Neural progenitor cell (in vitro differentiated cells): ENCODE data around the gene PKNOX2. TPM values are rescaled to one million over a fixed set of nuclear protein-coding genes. Genes with fewer than 3 reads are reported as not detected.
A peak's percentile ranks its signal among the peaks of the same experiment; 100 is the strongest.

Experiments used
- DNase-seq: peaks from one replicate; pipeline ENCODE4 v3.0.0-alpha.2; 2016; ENCODE audit warnings: low spot score
- H2AFZ ChIP-seq: fragments of 200-600 bp; sonication (generic); replicated peaks from 2 replicates; pipeline ENCODE4 v1.6.1; 2016; ENCODE audit warnings: antibody characterized with exemption
- H3F3A ChIP-seq: fragments of 200-600 bp; sonication (generic); 2 replicates; pipeline ENCODE4 v1.6.1; 2016; ENCODE audit warnings: antibody characterized with exemption, low read depth
- H3K27ac ChIP-seq: fragments of 200-600 bp; sonication (generic); 2 replicates; pipeline ENCODE4 v1.5.1; 2016; ENCODE audit warnings: mild to moderate bottlenecking
- H3K27me3 ChIP-seq: fragments of 200-600 bp; sonication (generic); 2 replicates; pipeline ENCODE4 v1.6.1; 2016; ENCODE audit warnings: mild to moderate bottlenecking, moderate library complexity
- H3K36me3 ChIP-seq: fragments of 200-600 bp; sonication (generic); 2 replicates; pipeline ENCODE4 v1.5.1; 2016
- H3K4me1 ChIP-seq: fragments of 200-600 bp; sonication (generic); 2 replicates; pipeline ENCODE4 v1.6.1; 2016; ENCODE audit warnings: mixed run types
- H3K4me2 ChIP-seq: fragments of 200-600 bp; sonication (generic); 2 replicates; pipeline ENCODE4 v1.6.1; 2016
- H3K4me3 ChIP-seq: fragments of 200-600 bp; sonication (generic); 2 replicates; pipeline ENCODE4 v1.5.1; 2016
- H3K79me2 ChIP-seq: fragments of 200-600 bp; sonication (generic); 2 replicates; pipeline ENCODE4 v1.6.1; 2016; ENCODE audit warnings: low read depth
- H3K9ac ChIP-seq: fragments of 200-600 bp; sonication (generic); 2 replicates; pipeline ENCODE4 v1.6.1; 2016
- H3K9me3 ChIP-seq: fragments of 200-600 bp; sonication (generic); 2 replicates; pipeline ENCODE4 v1.5.1; 2016; ENCODE audit warnings: low read depth
- H4K20me1 ChIP-seq: fragments of 200-600 bp; sonication (generic); 2 replicates; pipeline ENCODE4 v1.6.1; 2016; ENCODE audit warnings: low read depth
- H3K27ac Mint-ChIP-seq: 3 replicates; pipeline ENCODE4 v1.8.0; 2021; ENCODE audit warnings: mixed read lengths
- H3K27me3 Mint-ChIP-seq: 2 replicates; pipeline ENCODE4 v1.8.0; 2022; ENCODE audit warnings: low read depth, mild to moderate bottlenecking, inconsistent platforms, moderate library complexity, mixed read lengths; ENCODE audit not compliant: insufficient read depth
- H3K36me3 Mint-ChIP-seq: 3 replicates; pipeline ENCODE4 v1.8.0; 2021; ENCODE audit warnings: mixed read lengths
- H3K4me1 Mint-ChIP-seq: 3 replicates; pipeline ENCODE4 v1.8.0; 2021; ENCODE audit warnings: mixed read lengths
- H3K4me3 Mint-ChIP-seq: 3 replicates; pipeline ENCODE4 v1.8.0; 2021; ENCODE audit warnings: mild to moderate bottlenecking, moderate library complexity, mixed read lengths
- H3K9me3 Mint-ChIP-seq: 3 replicates; pipeline ENCODE4 v1.8.0; 2020; ENCODE audit warnings: mixed read lengths
- EZH2 ChIP-seq: fragments of 200-600 bp; sonication (generic); IDR thresholded peaks from 2 replicates; pipeline ENCODE4 v1.6.1; 2017; ENCODE audit warnings: antibody characterized with exemption, mild to moderate bottlenecking, moderate library complexity
- EZH2phosphoT487 ChIP-seq: fragments of 200-600 bp; sonication (generic); IDR thresholded peaks from 2 replicates; pipeline ENCODE4 v1.6.1; 2017; ENCODE audit warnings: antibody characterized with exemption
- total RNA-seq: library from RNA; depleted of rRNA; stranded (reverse); fragments of >200 nt; gene quantifications from 2 replicates; pipeline ENCODE4 v1.2.3, GENCODE V29; 2015; ENCODE audit warnings: low replicate concordance
- TF ChIP-seq, protein P1 (sequence below): fragments of 200-600 bp; sonication (generic); IDR thresholded peaks from 2 replicates; pipeline ENCODE4 v1.5.1; 2017; ENCODE audit warnings: antibody characterized with exemption, mild to moderate bottlenecking

The PKNOX2 gene
- total RNA-seq, 1 donor from 2014 or later, result 4.3 TPM

DNA sequence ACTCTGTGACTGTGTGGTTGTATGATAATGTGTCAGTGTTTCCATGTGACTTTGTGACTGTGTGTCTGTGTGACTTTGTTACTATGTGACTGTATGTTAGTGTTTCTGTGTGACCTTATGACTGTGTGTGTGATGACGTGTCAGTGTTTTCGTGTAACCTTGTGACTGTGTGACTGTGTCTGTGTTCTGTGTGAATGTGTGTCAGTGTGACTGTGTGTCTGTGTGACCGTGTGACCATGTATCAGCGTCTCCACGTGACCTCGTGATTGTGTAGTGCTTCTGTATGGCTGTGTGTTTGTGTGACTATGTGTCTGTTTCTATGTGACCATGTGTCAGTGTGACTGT is 9.5 kb upstream of the PKNOX2 start:
- H3K36me3 ChIP-seq, result no peaks in the 10 kb centered on the region
- Mint-ChIP-seq H3K27ac (peak overlapping the region; percentile 46), H3K27me3 (peaks cover 2% of the 10 kb centered on the region), H3K36me3 (no peaks in the 10 kb centered on the region), H3K4me3 (no peak overlapping the region), H3K9me3 (peaks cover 3% of the 10 kb centered on the region), H3K4me1 (peaks cover 50% of the 10 kb centered on the region)
- no peak for DNase-seq
- no peaks in the 10 kb centered on the region for H3K79me2 ChIP-seq
- H3K4me1 ChIP-seq, result no peaks in the 10 kb centered on the region
- H3K9ac ChIP-seq, result no peak overlapping the region
- no peak for TF ChIP-seq EZH2phosphoT487
- TF ChIP-seq, protein P1, sequence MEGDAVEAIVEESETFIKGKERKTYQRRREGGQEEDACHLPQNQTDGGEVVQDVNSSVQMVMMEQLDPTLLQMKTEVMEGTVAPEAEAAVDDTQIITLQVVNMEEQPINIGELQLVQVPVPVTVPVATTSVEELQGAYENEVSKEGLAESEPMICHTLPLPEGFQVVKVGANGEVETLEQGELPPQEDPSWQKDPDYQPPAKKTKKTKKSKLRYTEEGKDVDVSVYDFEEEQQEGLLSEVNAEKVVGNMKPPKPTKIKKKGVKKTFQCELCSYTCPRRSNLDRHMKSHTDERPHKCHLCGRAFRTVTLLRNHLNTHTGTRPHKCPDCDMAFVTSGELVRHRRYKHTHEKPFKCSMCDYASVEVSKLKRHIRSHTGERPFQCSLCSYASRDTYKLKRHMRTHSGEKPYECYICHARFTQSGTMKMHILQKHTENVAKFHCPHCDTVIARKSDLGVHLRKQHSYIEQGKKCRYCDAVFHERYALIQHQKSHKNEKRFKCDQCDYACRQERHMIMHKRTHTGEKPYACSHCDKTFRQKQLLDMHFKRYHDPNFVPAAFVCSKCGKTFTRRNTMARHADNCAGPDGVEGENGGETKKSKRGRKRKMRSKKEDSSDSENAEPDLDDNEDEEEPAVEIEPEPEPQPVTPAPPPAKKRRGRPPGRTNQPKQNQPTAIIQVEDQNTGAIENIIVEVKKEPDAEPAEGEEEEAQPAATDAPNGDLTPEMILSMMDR, result no peak
- TF ChIP-seq EZH2, result no peak
- H2AFZ ChIP-seq, result no peak overlapping the region
- H3K4me2 ChIP-seq, result no peak overlapping the region
- peaks cover 8% of the 10 kb centered on the region for H3F3A ChIP-seq
- no peak overlapping the region for H3K4me3 ChIP-seq
- no peaks in the 10 kb centered on the region for H3K27me3 ChIP-seq
- no peak overlapping the region for H3K27ac ChIP-seq
- H3K9me3 ChIP-seq, result no peaks in the 10 kb centered on the region
- H4K20me1 ChIP-seq, result no peaks in the 10 kb centered on the region

DNA sequence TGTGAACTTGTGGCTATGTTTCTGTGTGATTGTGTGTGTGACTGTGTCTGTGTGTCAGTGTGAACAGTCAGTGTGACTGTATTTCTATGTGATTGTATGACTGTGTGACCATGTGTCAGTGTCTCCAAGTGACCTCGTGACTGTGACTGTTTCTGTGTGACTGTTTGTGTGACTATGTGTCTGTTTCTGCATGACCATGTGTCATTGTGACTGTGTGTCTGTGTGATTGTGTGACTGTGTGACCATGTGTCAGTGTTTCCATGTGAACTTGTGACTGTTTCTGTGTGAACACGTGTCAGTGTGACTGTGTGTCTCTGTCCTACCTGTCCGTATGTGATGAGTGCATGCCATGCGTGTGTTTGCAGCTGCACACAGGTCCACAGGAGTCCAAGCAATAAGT is 8.8 kb upstream of the PKNOX2 start:
- no peaks in the 10 kb centered on the region for H3K27me3 ChIP-seq
- peaks cover 3% of the 10 kb centered on the region for H3K9me3 Mint-ChIP-seq
- no peak overlapping the region for H3K4me3 Mint-ChIP-seq
- H3K4me2 ChIP-seq, result no peak overlapping the region
- H3K4me1 ChIP-seq, result no peaks in the 10 kb centered on the region
- no peak overlapping the region for H3K27ac ChIP-seq
- no peaks in the 10 kb centered on the region for H3K79me2 ChIP-seq
- TF ChIP-seq, protein P1, result no peak
- TF ChIP-seq EZH2, result no peak
- no peak for TF ChIP-seq EZH2phosphoT487
- H3K27ac Mint-ChIP-seq, result no peak overlapping the region
- no peak overlapping the region for H3K4me3 ChIP-seq
- no peaks in the 10 kb centered on the region for H3K36me3 ChIP-seq
- no peak for DNase-seq
- H4K20me1 ChIP-seq, result no peaks in the 10 kb centered on the region
- H2AFZ ChIP-seq, result no peak overlapping the region
- H3K9me3 ChIP-seq, result no peaks in the 10 kb centered on the region
- no peaks in the 10 kb centered on the region for H3K36me3 Mint-ChIP-seq
- H3F3A ChIP-seq, result peaks cover 8% of the 10 kb centered on the region
- H3K27me3 Mint-ChIP-seq, result peaks cover 2% of the 10 kb centered on the region
- H3K9ac ChIP-seq, result no peak overlapping the region
- H3K4me1 Mint-ChIP-seq, result peaks cover 52% of the 10 kb centered on the region

DNA sequence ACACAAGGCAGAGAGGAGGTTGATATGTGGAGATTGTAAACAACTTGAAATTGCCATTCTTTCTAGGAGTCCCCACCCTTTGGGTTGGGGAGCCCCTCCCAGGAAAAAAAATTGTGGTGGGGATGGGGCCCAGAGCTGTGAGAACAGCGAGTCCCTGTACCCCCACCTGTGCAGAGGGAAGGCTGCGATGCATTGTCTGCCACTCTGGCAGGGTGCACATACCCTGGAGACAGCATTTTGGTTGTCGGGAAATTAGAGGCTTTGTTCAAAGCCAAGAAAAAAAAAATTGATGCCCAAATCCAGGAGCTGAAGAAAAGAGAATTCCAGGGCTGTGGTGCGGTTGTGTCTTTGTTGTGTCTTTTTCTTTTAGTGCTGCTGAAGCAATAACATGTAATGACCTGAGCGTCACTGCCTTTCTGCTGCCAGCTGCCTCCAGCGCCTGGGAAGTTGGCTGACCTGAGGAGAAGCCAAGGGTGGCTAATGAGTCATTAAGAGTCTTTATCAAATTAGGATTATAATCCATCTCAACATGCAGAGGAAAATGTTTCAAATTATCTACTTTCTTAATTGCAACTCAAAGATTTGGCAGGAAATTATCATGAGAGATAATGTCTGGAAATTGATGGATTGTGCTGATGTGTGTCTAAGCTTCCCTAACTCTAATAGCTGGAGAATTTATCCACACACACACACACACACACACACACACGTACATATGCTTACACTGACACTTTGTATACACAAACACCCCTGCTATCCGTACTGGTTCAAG is 8.0 kb upstream of the PKNOX2 start:
- peaks cover 5% of the 10 kb centered on the region for H3K27me3 Mint-ChIP-seq
- H3F3A ChIP-seq, result peaks cover 8% of the 10 kb centered on the region
- DNase-seq, result no peak
- no peak for TF ChIP-seq EZH2
- TF ChIP-seq EZH2phosphoT487, result no peak
- TF ChIP-seq, protein P1, result no peak
- no peaks in the 10 kb centered on the region for H3K9me3 Mint-ChIP-seq
- H3K4me3 Mint-ChIP-seq, result no peak overlapping the region
- no peaks in the 10 kb centered on the region for H3K79me2 ChIP-seq
- no peak overlapping the region for H2AFZ ChIP-seq
- peak overlapping the region; percentile 86 for H3K27ac Mint-ChIP-seq
- peaks cover 52% of the 10 kb centered on the region for H3K4me1 Mint-ChIP-seq
- H3K36me3 Mint-ChIP-seq, result no peaks in the 10 kb centered on the region
- no peak overlapping the region for H3K4me2 ChIP-seq
- H3K9me3 ChIP-seq, result no peaks in the 10 kb centered on the region
- H3K9ac ChIP-seq, result no peak overlapping the region
- no peaks in the 10 kb centered on the region for H3K27me3 ChIP-seq
- no peak overlapping the region for H3K4me3 ChIP-seq
- no peaks in the 10 kb centered on the region for H3K36me3 ChIP-seq
- H4K20me1 ChIP-seq, result no peaks in the 10 kb centered on the region
- no peaks in the 10 kb centered on the region for H3K4me1 ChIP-seq
- H3K27ac ChIP-seq, result no peak overlapping the region
